Measurements from ENCODE around the gene ZNF507. TPM values are rescaled to one million over a fixed set of nuclear protein-coding genes. Genes with fewer than 3 reads are reported as not detected.

ZNF507 gene
- total RNA-seq, 1 donor from 2014 or later, result 19.3 TPM

DNA sequence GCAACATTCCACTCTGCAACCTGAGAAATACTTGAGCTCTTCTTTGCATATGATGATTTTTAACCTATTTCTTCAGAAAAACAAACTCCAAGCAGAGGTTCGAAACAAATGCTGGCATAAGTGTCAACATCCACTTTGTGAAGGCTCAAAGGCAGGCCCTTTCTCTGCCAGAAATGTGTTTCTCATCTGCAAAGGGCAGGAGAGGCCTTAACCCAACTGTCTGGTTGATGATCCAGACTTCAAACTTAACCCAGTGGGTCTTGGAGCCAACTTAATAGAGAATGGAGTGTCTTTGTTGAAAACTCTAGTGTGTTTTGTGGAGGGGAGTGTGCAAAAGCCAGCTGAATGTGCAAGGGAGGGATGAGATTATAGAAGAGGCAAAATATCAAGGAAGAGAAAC, 28.3 kb upstream of the ZNF507 start:
- H3K4me1 ChIP-seq, result no peaks in the 10 kb centered on the region
- DNase-seq (no peak), ATAC-seq (no peak)
- TF ChIP-seq, protein P1, sequence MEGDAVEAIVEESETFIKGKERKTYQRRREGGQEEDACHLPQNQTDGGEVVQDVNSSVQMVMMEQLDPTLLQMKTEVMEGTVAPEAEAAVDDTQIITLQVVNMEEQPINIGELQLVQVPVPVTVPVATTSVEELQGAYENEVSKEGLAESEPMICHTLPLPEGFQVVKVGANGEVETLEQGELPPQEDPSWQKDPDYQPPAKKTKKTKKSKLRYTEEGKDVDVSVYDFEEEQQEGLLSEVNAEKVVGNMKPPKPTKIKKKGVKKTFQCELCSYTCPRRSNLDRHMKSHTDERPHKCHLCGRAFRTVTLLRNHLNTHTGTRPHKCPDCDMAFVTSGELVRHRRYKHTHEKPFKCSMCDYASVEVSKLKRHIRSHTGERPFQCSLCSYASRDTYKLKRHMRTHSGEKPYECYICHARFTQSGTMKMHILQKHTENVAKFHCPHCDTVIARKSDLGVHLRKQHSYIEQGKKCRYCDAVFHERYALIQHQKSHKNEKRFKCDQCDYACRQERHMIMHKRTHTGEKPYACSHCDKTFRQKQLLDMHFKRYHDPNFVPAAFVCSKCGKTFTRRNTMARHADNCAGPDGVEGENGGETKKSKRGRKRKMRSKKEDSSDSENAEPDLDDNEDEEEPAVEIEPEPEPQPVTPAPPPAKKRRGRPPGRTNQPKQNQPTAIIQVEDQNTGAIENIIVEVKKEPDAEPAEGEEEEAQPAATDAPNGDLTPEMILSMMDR (IDR thresholded peaks at IDR 0.05), result no peak
- intact Hi-C loops (cut with DNase I), result no loop called here
- H3K27ac ChIP-seq, result no peak overlapping the region
- peaks cover 30% of the 10 kb centered on the region for H3K27me3 ChIP-seq (ENCODE audit: low read depth)
- H3K36me3 ChIP-seq, result no peaks in the 10 kb centered on the region
- no peaks in the 10 kb centered on the region for H3K9me3 ChIP-seq
- no peak overlapping the region for H3K4me3 ChIP-seq

DNA sequence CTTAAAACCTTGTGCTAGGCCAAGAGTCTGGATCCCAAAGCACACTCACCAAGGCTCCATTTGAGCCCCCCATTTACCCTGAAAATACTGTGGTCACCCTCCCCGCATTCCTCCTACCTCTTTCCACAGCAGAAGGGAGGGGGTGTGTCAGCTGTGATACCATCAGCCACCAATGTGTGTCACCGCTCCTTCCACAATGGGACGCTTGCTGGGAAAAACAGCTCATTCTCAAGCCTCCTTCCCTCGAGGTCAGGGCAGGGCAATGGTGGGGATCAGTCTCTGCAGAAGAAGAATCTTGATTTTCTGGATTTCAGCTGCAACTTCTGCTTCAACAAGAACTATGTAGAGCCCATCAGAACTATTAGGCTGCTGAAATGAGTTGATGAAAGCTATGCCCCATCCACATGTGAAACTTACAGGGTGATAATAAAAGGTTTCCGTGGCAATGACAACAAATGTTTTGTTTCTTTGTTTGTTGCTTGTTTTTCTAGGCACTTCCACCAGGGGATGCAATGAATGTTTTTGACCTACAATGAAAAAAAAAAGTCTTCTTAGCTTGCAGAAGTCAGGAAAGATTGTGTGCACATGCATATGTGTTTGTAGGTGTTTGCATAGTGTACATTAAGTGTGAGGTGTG, 26.4 kb upstream of the ZNF507 start:
- peak in 1 of 2 donors; percentile 19 for ATAC-seq

DNA sequence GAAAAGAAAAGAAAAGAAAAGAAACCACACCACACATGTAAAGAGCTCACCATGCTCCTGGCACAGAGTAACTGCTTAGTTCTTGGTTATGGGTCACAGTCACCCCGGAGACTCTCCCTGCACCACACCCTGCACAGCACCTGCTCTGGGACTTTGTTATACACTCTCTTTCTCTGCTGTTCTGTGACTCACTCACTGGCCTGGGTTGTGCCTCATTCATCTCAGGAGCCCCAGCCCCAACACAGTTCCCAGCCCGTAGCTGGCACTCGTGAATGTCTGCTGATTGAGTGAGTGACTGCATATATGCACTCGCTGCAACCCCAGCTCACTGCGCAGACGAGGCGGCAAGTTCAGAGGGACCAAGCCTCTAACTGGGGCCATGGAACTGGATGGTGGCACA, 22.9 kb upstream of the ZNF507 start:
- DNase-seq (no peak), ATAC-seq (no peak)
- peaks cover 16% of the 10 kb centered on the region for H3K27me3 ChIP-seq (ENCODE audit: low read depth)
- no peak overlapping the region for H3K4me3 ChIP-seq
- H3K9me3 ChIP-seq, result no peaks in the 10 kb centered on the region
- TF ChIP-seq, protein P1 (IDR thresholded peaks at IDR 0.05), result no peak
- intact Hi-C loops (cut with DNase I), result no loop called here
- H3K27ac ChIP-seq, result no peak overlapping the region
- H3K4me1 ChIP-seq, result no peaks in the 10 kb centered on the region
- H3K36me3 ChIP-seq, result no peaks in the 10 kb centered on the region

More for the DNA sequence above, 26.4 kb upstream of the ZNF507 start:
- no peak for DNase-seq
- Histone ChIP-seq H3K36me3 (no peaks in the 10 kb centered on the region), H3K27me3 (ENCODE audit: low read depth) (peaks cover 11% of the 10 kb centered on the region), H3K27ac (no peak overlapping the region), H3K4me3 (no peak overlapping the region), H3K9me3 (no peaks in the 10 kb centered on the region), H3K4me1 (no peaks in the 10 kb centered on the region)
- intact Hi-C loops (cut with DNase I), result no loop called here
- TF ChIP-seq, protein P1 (IDR thresholded peaks at IDR 0.05), result peak; percentile 26

DNA sequence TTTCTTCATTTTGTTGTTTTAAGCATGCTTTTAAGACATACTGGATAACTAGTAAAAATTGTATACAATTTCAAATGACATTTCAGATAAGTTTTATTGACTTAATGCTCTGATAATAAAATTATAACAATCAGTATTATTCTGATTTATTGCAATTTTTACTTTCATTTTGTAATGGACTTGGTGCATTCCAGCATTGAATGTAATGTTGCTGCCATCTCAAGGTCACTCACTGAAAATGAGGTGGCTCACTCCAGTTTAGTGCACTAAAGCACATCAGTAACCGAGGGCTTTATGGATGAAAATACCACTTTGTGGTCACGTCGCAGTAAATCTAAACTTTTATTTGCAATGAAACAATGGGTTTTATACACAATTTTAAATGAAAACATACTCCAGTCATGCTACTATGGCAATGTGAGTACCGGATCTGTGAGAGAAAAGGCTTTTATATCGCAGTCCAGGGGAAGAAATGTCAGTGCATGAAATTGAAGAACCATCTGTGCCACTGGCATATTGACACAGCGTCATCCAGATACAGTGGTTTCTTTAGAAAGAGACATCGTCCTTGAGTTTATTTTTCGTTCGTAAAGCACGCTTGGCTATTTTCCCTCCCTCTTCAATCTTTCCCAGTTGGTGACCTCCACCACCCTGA, 20.7 kb upstream of the ZNF507 start:
- H3K27me3 ChIP-seq (ENCODE audit: low read depth), result peaks cover 24% of the 10 kb centered on the region
- intact Hi-C loops (cut with DNase I), result no loop called here
- ATAC-seq, result no peak

DNA sequence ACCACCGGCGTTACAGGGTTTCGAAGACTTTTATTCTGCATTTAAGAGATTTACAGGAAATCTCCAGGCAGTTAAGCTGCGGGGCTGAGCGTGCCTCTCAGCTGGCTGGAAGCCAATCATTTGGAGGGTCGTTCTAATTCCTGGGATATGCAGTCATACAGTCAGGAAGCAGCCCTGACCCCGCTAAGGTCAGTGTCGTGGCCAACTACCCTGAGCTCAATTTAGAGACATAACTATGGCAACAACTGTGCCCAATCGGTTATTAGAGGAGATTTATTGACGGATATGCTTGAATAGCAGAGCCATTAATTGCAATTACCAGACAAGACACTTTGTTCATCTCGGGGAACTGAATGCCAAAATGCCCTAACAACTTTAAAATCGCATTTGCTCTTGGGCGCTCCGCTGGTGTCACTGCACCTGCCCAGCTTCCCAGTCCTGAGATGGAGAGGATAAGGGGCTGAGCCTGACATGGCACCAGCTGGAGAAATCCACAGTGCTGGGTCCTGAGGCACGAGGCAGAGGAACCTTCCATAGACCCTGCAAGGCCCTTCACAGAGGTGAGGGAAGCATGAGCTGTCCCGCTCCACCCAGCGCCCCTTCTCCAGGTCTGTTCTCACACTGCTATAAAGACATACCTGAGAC, 15.1 kb upstream of the ZNF507 start:
- Histone ChIP-seq H3K9me3 (no peaks in the 10 kb centered on the region), H3K4me1 (no peaks in the 10 kb centered on the region), H3K27ac (no peak overlapping the region), H3K36me3 (no peaks in the 10 kb centered on the region), H3K4me3 (no peak overlapping the region), H3K27me3 (ENCODE audit: low read depth) (peaks cover 34% of the 10 kb centered on the region)
- TF ChIP-seq, protein P1 (IDR thresholded peaks at IDR 0.05), result no peak
- intact Hi-C loops (cut with DNase I), result no loop called here
- ATAC-seq (no peak), DNase-seq (no peak)

More for the DNA sequence above, 20.7 kb upstream of the ZNF507 start:
- TF ChIP-seq, protein P1 (IDR thresholded peaks at IDR 0.05), result no peak
- Histone ChIP-seq H3K9me3 (no peaks in the 10 kb centered on the region), H3K4me3 (no peak overlapping the region), H3K27ac (no peak overlapping the region), H3K36me3 (no peaks in the 10 kb centered on the region), H3K4me1 (no peaks in the 10 kb centered on the region)
- no peak for DNase-seq
